ENCODE data around the gene TRIM31.

TRIM31 gene

GRCh38 chr6:30075094-30075789 lies 37.6 kb downstream of the TRIM31 start, which contains the start of gene RNF39:
Gene RNF39, minus strand, starts transcription at chr6:30075769. Its CDS starts 184 bp downstream, at chr6:30075585.
- DNase-seq = no peak

GRCh38 chr6:30074331-30075093 lies 38.4 kb downstream of the TRIM31 start:
- no peak for DNase-seq

- DNase-seq = no peak
Observed at GRCh38 chr6:30073489-30074235, 39.2 kb downstream of the TRIM31 start.

GRCh38 chr6:30071858-30072257 lies 41.0 kb downstream of the TRIM31 start:
- no peak for DNase-seq

- DNase-seq = no peak
Observed at GRCh38 chr6:30071081-30071818, 41.6 kb downstream of the TRIM31 start.

- DNase-seq = no peak
Observed at GRCh38 chr6:30067460-30068139, 45.3 kb downstream of the TRIM31 start.

- DNase-seq = peak; percentile 98
Observed at GRCh38 chr6:30066577-30067459, 46.1 kb downstream of the TRIM31 start, which contains the start of gene PPP1R11. Gene PPP1R11, plus strand, starts transcription at chr6:30067198. Its CDS starts 213 bp downstream, at chr6:30067411.

- peak; percentile 10 for DNase-seq
Observed at GRCh38 chr6:30066082-30066481, 46.8 kb downstream of the TRIM31 start.

- DNase-seq = no peak
Observed at GRCh38 chr6:30063315-30063714, 49.6 kb downstream of the TRIM31 start.

GRCh38 chr6:30062471-30063178 lies 50.3 kb downstream of the TRIM31 start:
- no peak for DNase-seq

GRCh38 chr6:30061858-30062458 lies 50.9 kb downstream of the TRIM31 start:
- DNase-seq = no peak

- peak; percentile 95 for DNase-seq
Observed at GRCh38 chr6:30061092-30061857, 51.6 kb downstream of the TRIM31 start, which contains the start of gene POLR1H. Gene POLR1H, plus strand, starts transcription at chr6:30061265. Its CDS starts 260 bp downstream, at chr6:30061525.

- DNase-seq = peak; percentile 23
Observed at GRCh38 chr6:30060606-30061091, 52.2 kb downstream of the TRIM31 start.

- no peak for DNase-seq
Observed at GRCh38 chr6:30055513-30055912, 57.4 kb downstream of the TRIM31 start.

- no peak for DNase-seq
Observed at GRCh38 chr6:30053682-30054081, 59.2 kb downstream of the TRIM31 start.
